ENCODE results near the gene SYPL2.
"Not testable (repeated sequence)": the region's sequence is repeated elsewhere in the genome, so short reads cannot be mapped to it uniquely, and the experiment has no call there.

GRCh38 chr1:109473284-109474057, 7.1 kb downstream of the SYPL2 start:
- TF ChIP-seq, protein P1, sequence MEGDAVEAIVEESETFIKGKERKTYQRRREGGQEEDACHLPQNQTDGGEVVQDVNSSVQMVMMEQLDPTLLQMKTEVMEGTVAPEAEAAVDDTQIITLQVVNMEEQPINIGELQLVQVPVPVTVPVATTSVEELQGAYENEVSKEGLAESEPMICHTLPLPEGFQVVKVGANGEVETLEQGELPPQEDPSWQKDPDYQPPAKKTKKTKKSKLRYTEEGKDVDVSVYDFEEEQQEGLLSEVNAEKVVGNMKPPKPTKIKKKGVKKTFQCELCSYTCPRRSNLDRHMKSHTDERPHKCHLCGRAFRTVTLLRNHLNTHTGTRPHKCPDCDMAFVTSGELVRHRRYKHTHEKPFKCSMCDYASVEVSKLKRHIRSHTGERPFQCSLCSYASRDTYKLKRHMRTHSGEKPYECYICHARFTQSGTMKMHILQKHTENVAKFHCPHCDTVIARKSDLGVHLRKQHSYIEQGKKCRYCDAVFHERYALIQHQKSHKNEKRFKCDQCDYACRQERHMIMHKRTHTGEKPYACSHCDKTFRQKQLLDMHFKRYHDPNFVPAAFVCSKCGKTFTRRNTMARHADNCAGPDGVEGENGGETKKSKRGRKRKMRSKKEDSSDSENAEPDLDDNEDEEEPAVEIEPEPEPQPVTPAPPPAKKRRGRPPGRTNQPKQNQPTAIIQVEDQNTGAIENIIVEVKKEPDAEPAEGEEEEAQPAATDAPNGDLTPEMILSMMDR (IDR thresholded peaks at IDR 0.05; ENCODE audit: low read depth, low read length): not testable (repeated sequence)
- not testable (repeated sequence) for TF ChIP-seq POLR2A (IDR thresholded peaks at IDR 0.05; ENCODE audit: extremely low read depth, insufficient read length); MYC (IDR thresholded peaks at IDR 0.05; ENCODE audit: low read depth, low read length)
- TF ChIP-seq, protein P2, sequence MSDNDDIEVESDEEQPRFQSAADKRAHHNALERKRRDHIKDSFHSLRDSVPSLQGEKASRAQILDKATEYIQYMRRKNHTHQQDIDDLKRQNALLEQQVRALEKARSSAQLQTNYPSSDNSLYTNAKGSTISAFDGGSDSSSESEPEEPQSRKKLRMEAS (IDR thresholded peaks at IDR 0.05; ENCODE audit: low read depth, low read length): not testable (repeated sequence)
